Stomach (tissue), 4 donors: Measurements from ENCODE around the gene ADCY10.

Experiments used
- EP300 ChIP-seq: sonication (generic); formaldehyde crosslinking; IDR thresholded peaks from one replicate; pipeline ENCODE4 v1.6.1; 2017; ENCODE audit warnings: antibody characterized with exemption
- POLR2A ChIP-seq, 4 donors: fragments of 450-650 bp; IDR thresholded peaks; one replicate each; pipeline ENCODE4 v1.6.1; 2016; ENCODE audit warnings: antibody characterized with exemption in 4 of 4, control low read depth in 2 of 4, mild to moderate bottlenecking in 1 of 4, moderate library complexity in 1 of 4
- POLR2AphosphoS5 ChIP-seq, 3 donors: sonication (generic); formaldehyde crosslinking; IDR thresholded peaks; one replicate each; pipeline ENCODE4 v1.6.1; 2016; ENCODE audit warnings: antibody characterized with exemption in 3 of 3
- TF ChIP-seq, protein P1 (sequence below), 7 experiments: fragments of 450-650 bp in 4 of 7; fragments of 200-600 bp in 3 of 7; sonication (generic) in 3 of 7; IDR thresholded peaks; one replicate each; pipeline ENCODE4 v1.5.1; 2016 to 2019; ENCODE audit warnings: antibody characterized with exemption in 7 of 7, control low read depth in 2 of 7, mild to moderate bottlenecking in 1 of 7

DNA sequence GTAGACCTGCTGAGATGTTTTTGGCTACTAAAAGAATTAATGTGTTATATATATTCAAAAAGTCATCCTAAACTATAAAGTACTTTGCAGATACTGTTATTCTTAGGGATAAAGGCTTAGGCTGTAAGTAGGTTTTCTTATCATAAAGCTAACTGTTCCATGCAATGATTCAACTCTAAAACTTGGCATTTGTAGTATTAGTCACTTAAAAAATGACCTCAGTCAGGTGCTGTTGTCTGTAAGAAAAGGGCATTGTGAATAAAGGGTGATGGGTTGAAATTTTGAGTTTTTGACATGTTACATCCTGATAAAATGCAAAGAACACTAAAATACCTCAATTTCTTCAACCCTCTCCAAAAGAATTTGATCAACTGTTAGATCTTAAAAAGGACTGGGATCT, 32.9 kb downstream of the ADCY10 start:
- TF ChIP-seq, protein P1, sequence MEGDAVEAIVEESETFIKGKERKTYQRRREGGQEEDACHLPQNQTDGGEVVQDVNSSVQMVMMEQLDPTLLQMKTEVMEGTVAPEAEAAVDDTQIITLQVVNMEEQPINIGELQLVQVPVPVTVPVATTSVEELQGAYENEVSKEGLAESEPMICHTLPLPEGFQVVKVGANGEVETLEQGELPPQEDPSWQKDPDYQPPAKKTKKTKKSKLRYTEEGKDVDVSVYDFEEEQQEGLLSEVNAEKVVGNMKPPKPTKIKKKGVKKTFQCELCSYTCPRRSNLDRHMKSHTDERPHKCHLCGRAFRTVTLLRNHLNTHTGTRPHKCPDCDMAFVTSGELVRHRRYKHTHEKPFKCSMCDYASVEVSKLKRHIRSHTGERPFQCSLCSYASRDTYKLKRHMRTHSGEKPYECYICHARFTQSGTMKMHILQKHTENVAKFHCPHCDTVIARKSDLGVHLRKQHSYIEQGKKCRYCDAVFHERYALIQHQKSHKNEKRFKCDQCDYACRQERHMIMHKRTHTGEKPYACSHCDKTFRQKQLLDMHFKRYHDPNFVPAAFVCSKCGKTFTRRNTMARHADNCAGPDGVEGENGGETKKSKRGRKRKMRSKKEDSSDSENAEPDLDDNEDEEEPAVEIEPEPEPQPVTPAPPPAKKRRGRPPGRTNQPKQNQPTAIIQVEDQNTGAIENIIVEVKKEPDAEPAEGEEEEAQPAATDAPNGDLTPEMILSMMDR (IDR thresholded peaks at IDR 0.05) = no peak
- TF ChIP-seq POLR2A (IDR thresholded peaks at IDR 0.05) (no peak), EP300 (no peak), POLR2AphosphoS5 (IDR thresholded peaks at IDR 0.05) (no peak)
